Transverse colon (tissue), 4 donors: ENCODE data around the gene CCL18. TPM values are rescaled to one million over a fixed set of nuclear protein-coding genes. Genes with fewer than 3 reads are reported as not detected.

Experiments used
- DNase-seq: peaks from one replicate; pipeline ENCODE4 v3.0.0-alpha.2; 2019
- H3K27ac ChIP-seq, 4 donors: fragments of 200-600 bp; sonication (generic); 2 replicates each; pipeline ENCODE4 v1.5.1; 2016 to 2018; ENCODE audit warnings: inconsistent platforms in 4 of 4
- H3K27me3 ChIP-seq: fragments of 200-600 bp; sonication (generic); 2 replicates; pipeline ENCODE4 v1.5.1; 2017; ENCODE audit warnings: inconsistent platforms
- H3K36me3 ChIP-seq, 4 donors: fragments of 200-600 bp; sonication (generic); 2 replicates each; pipeline ENCODE4 v1.5.1; 2017 to 2019; ENCODE audit warnings: inconsistent platforms in 4 of 4
- H3K4me1 ChIP-seq, 4 donors: fragments of 200-600 bp; sonication (generic); 2 replicates each; pipeline ENCODE4 v1.5.1; 2017 to 2020; ENCODE audit warnings: inconsistent platforms in 4 of 4
- H3K4me3 ChIP-seq, 4 donors: fragments of 200-600 bp; sonication (generic); 1 replicate in 1 of 4; 2 replicates in 3 of 4; pipeline versions ENCODE4 v1.5.1 to v1.6.1; 2017 to 2019; ENCODE audit warnings: inconsistent platforms in 4 of 4
- H3K9me3 ChIP-seq, 2 donors: fragments of 200-600 bp; sonication (generic); 2 replicates each; pipeline ENCODE4 v1.5.1; 2017 to 2019; ENCODE audit warnings: inconsistent platforms in 2 of 2
- CTCF ChIP-seq, 5 experiments: fragments of 200-600 bp in 3 of 5; fragments of 450-650 bp in 2 of 5; sonication (generic) in 3 of 5; IDR thresholded peaks; 1 replicate in 2 of 5; 2 replicates in 3 of 5; pipeline ENCODE4 v1.5.1; 2016 to 2017; ENCODE audit warnings: antibody characterized with exemption in 5 of 5, inconsistent platforms in 3 of 5, mild to moderate bottlenecking in 2 of 5, moderate library complexity in 1 of 5
- EP300 ChIP-seq: sonication (generic); formaldehyde crosslinking; IDR thresholded peaks from one replicate; pipeline ENCODE4 v1.6.1; 2017; ENCODE audit warnings: antibody characterized with exemption, low read depth
- POLR2A ChIP-seq: fragments of 450-650 bp; IDR thresholded peaks from one replicate; pipeline ENCODE4 v1.6.1; 2016; ENCODE audit warnings: antibody characterized with exemption, mild to moderate bottlenecking, moderate library complexity
- POLR2AphosphoS5 ChIP-seq, 3 donors: sonication (generic); formaldehyde crosslinking; IDR thresholded peaks; one replicate each; pipeline ENCODE4 v1.6.1; 2016; ENCODE audit warnings: antibody characterized with exemption in 3 of 3
- WGBS, 2 donors: methylation state at CpG; one replicate each; pipeline ENCODE4 v1.1.5; 2018; ENCODE audit warnings: low coverage in 1 of 2; 5-methylcytosine and 5-hydroxymethylcytosine counted together
- in situ Hi-C, 4 donors: fragments of 200-750 bp; cut with MboI; loops; one replicate each; pipeline versions ENCODE4 v1.15.0 to v1.15.1; 2017; ENCODE audit warnings: low sequenced_read_pairs in 3 of 4, low pct_ligation_motif_present in 1 of 4, low pct_unique_long_range_greater_than_20kb in 1 of 4
- intact Hi-C: fragments of 100-400 bp; cut with DNase I; formaldehyde crosslinking; loops from one replicate; pipeline ENCODE4 v1.15.1; 2023; ENCODE audit warnings: low total_unique reads
- total RNA-seq, 4 donors: library from RNA; depleted of rRNA; stranded (reverse); fragments of >200 nt; gene quantifications; one replicate each; pipeline ENCODE4 v1.1.0, GENCODE V29; 2016

The CCL18 gene
- total RNA-seq, 4 donors from 2014 or later: 1.2 to 4.9 TPM; not detected in 2

GRCh38 chr17:36055171-36055570, 8.9 kb upstream of the CCL18 start:
- no peaks in the 10 kb centered on the region for H3K4me1 ChIP-seq
- in situ Hi-C loops: no loop called here
- H3K27ac ChIP-seq: no peak overlapping the region
- H3K4me3 ChIP-seq: no peak overlapping the region
- no peaks in the 10 kb centered on the region for H3K36me3 ChIP-seq
- no peak for DNase-seq
- peaks cover 6 to 7% of the 10 kb centered on the region in 2 donors for H3K9me3 ChIP-seq
- TF ChIP-seq EP300: no peak
- TF ChIP-seq CTCF (IDR thresholded peaks at IDR 0.05): no peak
- TF ChIP-seq POLR2A: no peak
- TF ChIP-seq POLR2AphosphoS5 (IDR thresholded peaks at IDR 0.05): no peak
- H3K27me3 ChIP-seq: no peaks in the 10 kb centered on the region
- WGBS, 2 donors: 81 to 87% methylated on average over 2 of the region's 2 CpGs
- intact Hi-C loops: no loop called here

GRCh38 chr17:36055921-36056520, 8.1 kb upstream of the CCL18 start:
- no peak overlapping the region for H3K27ac ChIP-seq
- TF ChIP-seq CTCF (IDR thresholded peaks at IDR 0.05) (no peak), EP300 (no peak), POLR2A (no peak), POLR2AphosphoS5 (IDR thresholded peaks at IDR 0.05) (no peak)
- intact Hi-C loops: no loop called here
- 77 to 81% methylated on average over 3 to 4 of the region's 4 CpGs for WGBS, 2 donors
- H3K4me3 ChIP-seq: no peak overlapping the region
- DNase-seq: no peak
- H3K36me3 ChIP-seq: no peaks in the 10 kb centered on the region
- H3K27me3 ChIP-seq: no peaks in the 10 kb centered on the region
- peaks cover 6 to 7% of the 10 kb centered on the region in 2 donors for H3K9me3 ChIP-seq
- in situ Hi-C loops: no loop called here
- no peaks in the 10 kb centered on the region for H3K4me1 ChIP-seq

DNA sequence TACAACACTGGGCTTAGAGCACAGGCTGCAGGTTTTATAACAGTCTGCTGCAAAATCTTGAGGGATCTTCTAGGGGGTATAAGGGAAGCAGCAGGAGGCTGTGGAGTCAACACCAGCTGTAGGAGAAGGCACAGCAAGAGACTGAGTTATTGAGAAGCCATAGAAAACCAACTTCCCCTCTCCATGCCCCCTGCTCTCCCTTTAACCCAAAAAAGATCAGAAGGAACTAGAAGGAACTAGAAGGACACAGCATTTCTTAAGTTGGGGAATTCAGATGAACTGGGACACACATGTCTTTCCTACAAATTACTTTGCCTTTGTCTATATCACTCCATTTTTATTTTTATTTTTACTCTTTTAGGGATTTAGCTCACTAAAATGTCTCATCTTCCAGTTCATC, 6.2 kb upstream of the CCL18 start:
- TF ChIP-seq POLR2A: no peak
- TF ChIP-seq POLR2AphosphoS5 (IDR thresholded peaks at IDR 0.05): no peak
- TF ChIP-seq CTCF (IDR thresholded peaks at IDR 0.05): no peak
- TF ChIP-seq EP300: no peak
- Histone ChIP-seq H3K27me3 (no peaks in the 10 kb centered on the region), H3K36me3 (no peaks in the 10 kb centered on the region), H3K4me1 (no peaks in the 10 kb centered on the region), H3K4me3 (no peak overlapping the region), H3K27ac (no peak overlapping the region), H3K9me3 (no peaks in the 10 kb centered on the region)
- intact Hi-C loops (no loop called here), in situ Hi-C loops (no loop called here)
- no peak for DNase-seq

DNA sequence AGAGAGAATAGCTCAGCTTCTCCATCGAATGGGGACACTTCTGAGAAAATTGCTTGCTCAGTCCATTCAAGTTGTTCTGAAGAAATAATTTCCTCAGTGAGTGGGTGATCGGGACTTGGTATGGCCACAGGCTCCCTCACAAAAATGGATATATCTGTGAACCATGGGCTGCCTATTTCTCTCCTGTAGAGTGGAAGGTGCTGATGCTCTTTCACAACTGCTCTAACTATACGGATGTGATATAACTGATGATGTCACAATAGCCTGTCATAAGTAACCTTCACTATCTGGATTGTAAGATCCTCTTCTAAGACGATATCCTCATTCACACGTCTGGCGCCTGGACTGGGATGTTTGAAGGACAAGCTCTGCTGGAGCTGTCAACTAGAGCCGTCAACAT, 4.7 kb upstream of the CCL18 start:
- no peak for DNase-seq
- Histone ChIP-seq H3K27me3 (no peaks in the 10 kb centered on the region), H3K9me3 (no peaks in the 10 kb centered on the region), H3K36me3 (no peaks in the 10 kb centered on the region), H3K4me3 (no peak overlapping the region), H3K27ac (no peak overlapping the region), H3K4me1 (no peaks in the 10 kb centered on the region)
- WGBS, 2 donors: 80 to 91% methylated on average over 3 to 7 of the region's 7 CpGs
- intact Hi-C loops: no loop called here
- TF ChIP-seq POLR2A: no peak
- TF ChIP-seq POLR2AphosphoS5 (IDR thresholded peaks at IDR 0.05): no peak
- TF ChIP-seq CTCF (IDR thresholded peaks at IDR 0.05): no peak
- TF ChIP-seq EP300: no peak
- in situ Hi-C loops: no loop called here
